ENCODE results near the gene TEAD1. TPM values are rescaled to one million over a fixed set of nuclear protein-coding genes. Genes with fewer than 3 reads are reported as not detected.

The TEAD1 gene
- total and polyA plus RNA-seq, 9 of the 15 experiments (the other 6 are each of a cell fraction or from before 2014, with no cell fraction given), result 1.7 to 17.7 (median 10.8) TPM

DNA sequence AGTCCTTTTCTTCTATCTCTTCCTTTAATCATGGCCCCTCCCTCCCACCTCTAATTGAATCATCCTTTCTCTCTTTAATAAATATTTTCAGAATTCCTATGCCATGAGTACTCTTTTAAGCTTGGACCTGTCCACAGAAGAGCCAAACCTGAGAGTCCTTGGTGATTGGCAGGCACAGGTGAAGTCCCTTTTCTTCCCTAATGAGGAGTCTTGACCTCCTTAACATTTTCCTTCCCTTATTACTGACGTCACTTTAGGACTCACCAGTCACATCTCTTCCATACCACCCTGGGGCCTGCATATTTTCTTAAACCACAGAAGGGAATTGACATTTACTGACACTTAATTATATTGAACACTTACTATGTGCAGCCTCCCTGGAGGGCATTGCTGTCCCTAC is 293.9 kb downstream of the TEAD1 start:
- intact Hi-C loops (cut with micrococcal nuclease) (loop anchor here (10.0 kb wide), 1 partner anchor 367 kb away; no protein-coding TSS in a partner anchor), in situ Hi-C loops (cut with MboI) (loop anchor here (10.0 kb wide), 1 partner anchor 367 kb away; no protein-coding TSS in a partner anchor)
- H3K9ac ChIP-seq (ENCODE audit: insufficient read depth in 1 of 2, low read depth in 2 of 2, low read length in 2 of 2), result no peak overlapping the region
- no peak overlapping the region for H3K4me2 ChIP-seq (ENCODE audit: insufficient read depth, low read length)
- H3K79me2 ChIP-seq (ENCODE audit: control insufficient read depth, insufficient read depth, low read length), result 0 out of 3 replicates have a peak, but pooled peaks cover 9% of the 10 kb centered on the region
- H2AFZ ChIP-seq (ENCODE audit: low read depth, low read length), result no peak overlapping the region
- peaks cover 66% of the 10 kb centered on the region for H3K36me3 ChIP-seq (ENCODE audit: control insufficient read depth, insufficient read depth, low read length)
- peaks cover 0 to 4% of the 10 kb centered on the region in 2 experiments; a peak in 1 of 5 replicates for H3K4me1 ChIP-seq (replicated peaks in 1 of 2; ENCODE audit: control insufficient read depth in 2 of 2, insufficient read depth in 2 of 2, low read length in 2 of 2)
- CTCF ChIA-PET (ENCODE audit: low intra/inter-chr PET ratio), result no interaction called here
- POLR2A ChIA-PET, result interaction anchor here (1.0 kb wide), 1 partner anchor 8 kb away, joined by 3 read pairs; no protein-coding TSS in a partner anchor
- no peak overlapping the region for H3K4me3 ChIP-seq
- no peaks in the 10 kb centered on the region for H3K9me1 ChIP-seq (ENCODE audit: control insufficient read depth, insufficient read depth, low read length)
- H3K9me3 ChIP-seq (replicated peaks; ENCODE audit: control insufficient read depth, insufficient read depth, low read depth, low read length), result no peaks in the 10 kb centered on the region
- H3K27me3 ChIP-seq (ENCODE audit: control insufficient read depth in 2 of 2, insufficient read depth in 2 of 2, low read length in 2 of 2), result no peaks in the 10 kb centered on the region
- DNase-seq (ENCODE audit: extremely low read depth in 1 of 4, low spot score in 3 of 4), result no peak
- BruUV-seq (replicated peaks), result no TSS peak
- no peaks in the 10 kb centered on the region; the same call in 1 of the 2 replicates for H4K20me1 ChIP-seq (replicated peaks; ENCODE audit: control insufficient read depth, insufficient read depth, low read length)
- 0 out of 2 replicates have a peak, but pooled peaks have one; percentile 1 for TF ChIP-seq POLR2A (conservative IDR thresholded peaks at IDR 0.05)
- TF ChIP-seq ZNF140 (CRISPR knock-in tag; IDR thresholded peaks at IDR 0.05), result no peak
- no peak for TF ChIP-seq ZBTB33 (CRISPR knock-in tag; IDR thresholded peaks at IDR 0.05)
- no peak for TF ChIP-seq E2F8 (IDR thresholded peaks at IDR 0.05; ENCODE audit: low read depth, partially characterized antibody)
- no peak for TF ChIP-seq RNF2 (IDR thresholded peaks at IDR 0.05)
- TF ChIP-seq RBM15 (IDR thresholded peaks at IDR 0.05; ENCODE audit: insufficient read depth, low read length), result no peak
- FAIRE-seq, result no peak
- ATAC-seq, result no peak
- H3K27ac ChIP-seq (ENCODE audit: extremely low read depth, low read depth, low read length), result no peak overlapping the region
- WGBS (ENCODE audit: insufficient coverage, low coverage, missing lambda C conversion rate), result 71% methylated on average over 1 of the region's 1 CpG
